Stimulated activated CD4-positive, alpha-beta T cell treated with anti-CD3 and anti-CD28 coated beads, TNF-alpha, amount 100 ng/mL, for 1 hour (primary cell): ENCODE results near the gene TRIM8.
A peak's percentile ranks its signal among the peaks of the same experiment; 100 is the strongest.

Source experiments
- DNase-seq, 3 donors: peaks; one replicate each; pipeline ENCODE4 v3.0.0-alpha.2; 2020; ENCODE audit warnings: low read depth in 3 of 3, low spot score in 1 of 3

TRIM8 gene, protein sequence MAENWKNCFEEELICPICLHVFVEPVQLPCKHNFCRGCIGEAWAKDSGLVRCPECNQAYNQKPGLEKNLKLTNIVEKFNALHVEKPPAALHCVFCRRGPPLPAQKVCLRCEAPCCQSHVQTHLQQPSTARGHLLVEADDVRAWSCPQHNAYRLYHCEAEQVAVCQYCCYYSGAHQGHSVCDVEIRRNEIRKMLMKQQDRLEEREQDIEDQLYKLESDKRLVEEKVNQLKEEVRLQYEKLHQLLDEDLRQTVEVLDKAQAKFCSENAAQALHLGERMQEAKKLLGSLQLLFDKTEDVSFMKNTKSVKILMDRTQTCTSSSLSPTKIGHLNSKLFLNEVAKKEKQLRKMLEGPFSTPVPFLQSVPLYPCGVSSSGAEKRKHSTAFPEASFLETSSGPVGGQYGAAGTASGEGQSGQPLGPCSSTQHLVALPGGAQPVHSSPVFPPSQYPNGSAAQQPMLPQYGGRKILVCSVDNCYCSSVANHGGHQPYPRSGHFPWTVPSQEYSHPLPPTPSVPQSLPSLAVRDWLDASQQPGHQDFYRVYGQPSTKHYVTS

DNA sequence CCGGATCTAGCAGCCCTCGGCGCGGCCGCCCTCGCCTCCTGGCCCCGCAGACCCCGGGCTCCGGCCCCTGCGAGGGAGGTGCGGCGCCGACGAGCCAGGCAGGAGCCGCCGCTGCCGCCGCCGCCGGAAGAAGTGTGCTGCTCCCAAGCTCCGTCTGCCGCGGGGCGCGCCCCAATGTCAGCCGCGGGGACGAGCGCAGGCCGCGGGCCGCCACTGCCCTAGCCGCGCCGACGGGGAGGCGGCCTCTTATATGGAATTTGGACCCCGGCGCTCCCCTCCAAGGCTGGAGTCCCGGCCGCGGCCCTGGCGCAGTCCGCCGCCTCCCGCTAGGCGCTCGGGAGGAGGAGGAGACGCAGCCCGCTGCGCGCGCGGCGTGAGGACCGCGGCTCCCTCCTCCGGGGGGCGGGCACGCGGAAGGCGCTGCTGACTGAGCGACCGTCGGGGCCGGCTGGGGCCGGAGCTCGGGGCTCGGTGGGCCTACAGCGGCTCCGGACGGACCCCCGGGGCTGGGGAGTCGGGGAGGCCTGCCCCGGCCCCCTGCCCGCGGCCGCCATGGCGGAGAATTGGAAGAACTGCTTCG lies at the start of gene TRIM8:
TRIM8 (plus strand) TSS at position 414 of the 580 bp plus-strand sequence; CDS start at position 553, 139 bp downstream.
- DNase-seq = peak in 2 of 3 donors; percentile 22 to 46

DNA sequence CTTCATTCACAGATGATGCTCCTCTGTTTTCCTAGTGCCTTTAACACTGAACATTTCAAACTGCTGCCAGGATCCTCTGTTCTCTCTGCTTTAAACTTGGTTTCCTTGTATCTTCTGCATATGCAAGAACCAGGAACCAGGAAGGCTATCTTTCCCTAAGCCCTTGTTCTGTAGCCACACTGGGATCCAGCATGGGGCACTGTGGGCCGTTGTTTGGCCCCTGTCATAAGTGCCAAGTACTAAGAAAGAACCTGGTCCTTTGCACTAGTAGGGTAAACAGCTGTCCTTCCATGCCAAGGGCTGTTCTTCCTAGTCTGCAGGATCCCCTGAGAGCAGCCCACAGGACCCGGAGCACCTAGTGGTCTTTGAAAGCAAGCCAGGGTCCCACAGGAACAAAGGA lies 49.0 kb upstream of the TRIM8 start:
- DNase-seq = no peak

GRCh38 chr10:102595897-102596296 lies 48.4 kb upstream of the TRIM8 start:
- DNase-seq = no peak

DNA sequence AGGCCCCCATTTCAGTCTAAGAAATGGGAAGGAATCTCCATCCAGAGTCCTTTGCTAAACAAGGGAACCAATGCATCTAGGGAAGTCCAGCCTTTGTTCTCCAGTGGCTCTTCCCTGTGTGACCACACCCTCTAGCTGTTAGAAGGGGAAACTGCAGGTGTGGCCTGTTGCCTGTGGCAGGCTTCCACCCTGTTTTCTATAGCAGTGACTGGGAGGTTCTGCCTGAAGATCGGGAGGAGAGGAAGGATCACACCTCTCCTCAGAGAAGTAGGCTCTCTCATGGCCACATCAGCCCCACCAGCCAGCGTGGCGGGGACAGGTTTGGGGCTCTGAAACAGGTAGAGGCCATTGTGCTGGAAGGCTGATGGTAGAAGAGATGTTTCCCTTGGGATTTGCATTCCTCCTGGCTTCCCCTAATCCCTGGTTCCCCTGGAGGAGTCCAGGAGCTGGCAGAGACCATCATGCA lies 47.7 kb upstream of the TRIM8 start:
- no peak for DNase-seq

GRCh38 chr10:102597131-102597991 lies 46.9 kb upstream of the TRIM8 start:
- DNase-seq = no peak

DNA sequence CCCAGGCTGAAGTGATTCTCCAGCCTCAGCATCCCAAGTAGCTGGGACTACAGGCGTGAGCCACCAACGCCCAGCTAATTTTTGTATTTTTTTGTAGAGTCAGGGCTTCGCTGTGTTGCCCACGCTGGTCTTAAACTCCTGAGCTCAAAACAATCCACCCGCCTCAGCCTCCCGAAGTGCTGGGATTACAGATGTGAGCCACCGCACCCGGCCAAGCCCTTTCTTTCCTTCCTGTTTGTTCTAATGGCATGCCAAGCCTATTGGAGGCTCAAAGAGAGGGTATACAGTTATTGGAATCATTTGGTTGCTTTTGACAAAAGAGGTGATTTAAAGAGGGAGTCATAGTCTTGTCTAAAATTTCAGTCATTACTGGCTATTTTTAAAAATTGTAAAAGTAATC lies 46.0 kb upstream of the TRIM8 start:
- no peak for DNase-seq

GRCh38 chr10:102599565-102600327 lies 44.5 kb upstream of the TRIM8 start:
- no peak for DNase-seq

GRCh38 chr10:102600816-102601215 lies 43.5 kb upstream of the TRIM8 start:
- no peak for DNase-seq

- no peak for DNase-seq
Observed at GRCh38 chr10:102601639-102602038, 42.6 kb upstream of the TRIM8 start.

DNA sequence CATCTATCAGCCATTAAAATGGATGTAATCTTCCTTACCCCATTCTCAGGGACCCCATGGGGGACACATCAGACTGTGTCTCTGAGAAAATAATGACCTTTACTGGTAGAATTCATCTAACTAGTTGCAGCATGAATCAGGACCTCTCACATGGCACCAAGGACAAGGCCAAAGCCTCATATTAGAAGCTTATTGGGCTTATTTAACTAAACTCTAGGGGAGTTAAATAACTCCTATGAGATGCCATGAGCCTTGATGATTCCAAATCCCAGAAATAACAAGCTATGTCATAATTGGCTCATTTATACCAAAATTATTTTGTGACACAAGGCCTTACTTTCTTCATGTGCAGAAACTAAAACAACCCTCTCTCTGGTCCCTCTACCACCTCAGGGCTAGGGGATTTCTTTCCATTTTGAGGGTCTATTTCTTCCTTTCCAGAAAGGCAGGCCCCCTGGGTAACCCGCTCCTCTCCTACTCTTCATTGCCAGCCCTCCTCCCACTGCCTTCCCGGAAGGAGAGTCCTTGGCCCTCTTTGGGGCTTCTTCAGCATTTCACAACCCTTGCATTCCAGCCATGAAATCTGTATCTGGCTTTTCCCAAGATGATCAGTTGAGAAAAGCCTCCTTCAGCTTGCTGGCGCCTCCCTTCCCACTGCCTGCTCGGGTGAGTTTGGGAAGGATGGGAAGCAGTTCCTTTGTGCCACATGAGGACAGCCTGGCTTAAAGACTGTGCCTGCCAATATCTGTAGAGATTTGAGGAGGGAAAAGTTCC lies 41.8 kb upstream of the TRIM8 start:
- no peak for DNase-seq

- no peak for DNase-seq
Observed at GRCh38 chr10:102603946-102604345, 40.3 kb upstream of the TRIM8 start.

GRCh38 chr10:102604439-102604841 lies 39.8 kb upstream of the TRIM8 start:
- DNase-seq = no peak

- DNase-seq = no peak
Observed at GRCh38 chr10:102605712-102606111, 38.6 kb upstream of the TRIM8 start.

GRCh38 chr10:102608487-102608886 lies 35.8 kb upstream of the TRIM8 start:
- no peak for DNase-seq

- no peak for DNase-seq
Observed at GRCh38 chr10:102610441-102610887, 33.8 kb upstream of the TRIM8 start.

GRCh38 chr10:102611514-102612087 lies 32.7 kb upstream of the TRIM8 start:
- DNase-seq = no peak

- peak in 2 of 3 donors; percentile 26 to 33 for DNase-seq
Observed at GRCh38 chr10:102612964-102613275, 31.4 kb upstream of the TRIM8 start.

DNA sequence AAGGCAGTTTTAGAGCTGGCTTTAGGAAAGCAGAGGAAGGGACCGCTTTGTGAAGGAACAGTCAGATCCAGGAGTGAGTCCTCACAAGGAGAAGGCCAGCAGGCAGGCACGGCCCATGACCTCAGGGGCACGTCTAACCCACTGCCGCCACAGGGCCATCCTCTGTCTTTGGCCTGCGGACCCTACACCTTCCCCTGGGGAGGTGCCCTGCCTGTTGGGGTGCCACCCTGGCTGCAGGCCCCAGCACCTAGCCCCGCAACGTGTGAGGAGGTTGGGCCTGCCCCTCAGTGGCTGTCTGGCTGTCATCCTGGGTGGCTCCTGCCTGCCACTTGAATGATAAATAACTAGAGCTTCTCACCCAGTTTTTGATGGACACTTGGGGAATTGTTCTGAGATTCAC lies 31.0 kb upstream of the TRIM8 start:
- no peak for DNase-seq

DNA sequence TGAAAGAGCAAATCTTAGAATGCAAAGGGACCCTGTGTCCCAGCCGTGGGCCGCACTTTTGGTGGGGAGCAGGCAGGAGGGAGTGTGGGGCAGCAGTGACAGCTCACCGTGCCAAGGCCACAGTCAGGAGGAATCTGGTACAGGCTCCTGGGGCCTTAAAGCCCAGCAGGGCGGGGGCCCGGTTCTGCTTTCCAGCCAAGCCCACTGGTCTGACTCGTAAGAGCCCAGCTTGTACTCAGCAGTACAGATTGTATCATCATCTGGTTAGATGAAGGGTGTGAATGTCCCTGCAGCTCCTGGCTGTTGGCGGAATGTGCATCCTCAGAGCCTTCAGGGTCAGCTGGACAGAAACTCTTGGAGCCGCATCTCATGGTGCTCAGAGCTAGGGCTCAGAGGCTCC lies 30.5 kb upstream of the TRIM8 start:
- DNase-seq = no peak

GRCh38 chr10:102614888-102615287 lies 29.4 kb upstream of the TRIM8 start:
- DNase-seq = no peak
